GM19193 (cell line): ENCODE results near the gene BARHL1.

Experiments used
- POLR2A ChIP-seq: IDR thresholded peaks from 4 replicates; pipeline ENCODE4 v1.6.1; 2011; ENCODE audit not compliant: insufficient read depth, insufficient read length; ENCODE audit errors: extremely low read depth

BARHL1 gene

GRCh38 chr9:132575811-132576210, 6.6 kb upstream of the BARHL1 start:
- no peak for TF ChIP-seq POLR2A

GRCh38 chr9:132577119-132577518, 5.3 kb upstream of the BARHL1 start:
- TF ChIP-seq POLR2A: no peak

GRCh38 chr9:132578367-132578932, 4.0 kb upstream of the BARHL1 start:
- no peak for TF ChIP-seq POLR2A

- no peak for TF ChIP-seq POLR2A
These were observed 3.0 kb upstream of the BARHL1 start for GRCh38 chr9:132579427-132579798.

GRCh38 chr9:132582786-132583583, 579 bp downstream of the BARHL1 start:
- no peak for TF ChIP-seq POLR2A

- no peak for TF ChIP-seq POLR2A
These were observed 1.3 kb downstream of the BARHL1 start for GRCh38 chr9:132583584-132584304.

GRCh38 chr9:132584601-132585560, 2.5 kb downstream of the BARHL1 start:
- no peak for TF ChIP-seq POLR2A

- TF ChIP-seq POLR2A: no peak
These were observed 3.8 kb downstream of the BARHL1 start for GRCh38 chr9:132585954-132586829.

- no peak for TF ChIP-seq POLR2A
These were observed 4.6 kb downstream of the BARHL1 start for GRCh38 chr9:132586830-132587591.

GRCh38 chr9:132587592-132587955, 5.2 kb downstream of the BARHL1 start:
- TF ChIP-seq POLR2A: no peak

GRCh38 chr9:132588098-132588497, 5.7 kb downstream of the BARHL1 start:
- TF ChIP-seq POLR2A: no peak

GRCh38 chr9:132588501-132589147, 6.2 kb downstream of the BARHL1 start:
- TF ChIP-seq POLR2A: no peak
